NB4 (cell line): ENCODE measurements around the gene FMN2.

Source experiments
- DNase-seq: peaks from one replicate; pipeline ENCODE4 v3.0.0; 2010; ENCODE audit warnings: low read depth
- H3K4me3 ChIP-seq: one replicate; pipeline ENCODE4 v1.5.1; 2011; ENCODE audit warnings: mild to moderate bottlenecking, low read depth, low read length, moderate library complexity
- CTCF ChIP-seq: IDR thresholded peaks from one replicate; pipeline ENCODE4 v1.5.1; 2012; ENCODE audit warnings: low read depth, low read length
- MYC ChIP-seq: IDR thresholded peaks from 2 replicates; pipeline ENCODE4 v1.6.1; 2011; ENCODE audit warnings: low read depth, low read length
- POLR2A ChIP-seq: IDR thresholded peaks from 2 replicates; pipeline ENCODE4 v1.6.1; 2011; ENCODE audit warnings: mild to moderate bottlenecking; ENCODE audit not compliant: insufficient read length; ENCODE audit errors: extremely low read depth
- TF ChIP-seq, protein P1 (sequence below): IDR thresholded peaks from 2 replicates; pipeline ENCODE4 v1.6.1; 2011; ENCODE audit warnings: low read depth, low read length

The FMN2 gene

GRCh38 chr1:240495601-240496000 is 403.9 kb downstream of the FMN2 start:
- no peak for DNase-seq
- H3K4me3 ChIP-seq = no peak overlapping the region
- TF ChIP-seq POLR2A (no peak), MYC (no peak), CTCF (no peak)
- TF ChIP-seq, protein P1, sequence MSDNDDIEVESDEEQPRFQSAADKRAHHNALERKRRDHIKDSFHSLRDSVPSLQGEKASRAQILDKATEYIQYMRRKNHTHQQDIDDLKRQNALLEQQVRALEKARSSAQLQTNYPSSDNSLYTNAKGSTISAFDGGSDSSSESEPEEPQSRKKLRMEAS = no peak

- no peak for DNase-seq
- TF ChIP-seq CTCF = no peak
Measured at GRCh38 chr1:240496356-240496755, 404.7 kb downstream of the FMN2 start.

DNA sequence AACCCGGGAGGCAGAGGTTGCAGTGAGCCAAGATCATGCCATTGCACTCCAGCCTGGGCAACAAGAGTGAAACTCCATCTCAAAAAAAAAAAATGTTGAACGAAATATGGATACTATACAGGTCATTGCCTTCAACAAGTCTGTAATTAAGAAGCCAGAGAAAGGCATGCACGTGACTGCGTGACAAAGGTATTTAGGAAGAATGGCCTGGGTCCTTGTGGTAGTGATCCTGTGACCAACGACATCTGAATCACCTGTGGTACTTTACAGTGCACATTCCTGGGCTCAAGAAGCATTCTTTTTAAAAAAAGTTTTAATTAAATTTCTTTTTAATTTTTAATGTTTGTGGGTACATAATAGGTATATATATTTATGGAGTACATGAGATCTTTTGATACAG is 405.3 kb downstream of the FMN2 start:
- no peak overlapping the region for H3K4me3 ChIP-seq
- TF ChIP-seq CTCF (no peak), POLR2A (no peak), MYC (no peak)
- TF ChIP-seq, protein P1 = no peak
- no peak for DNase-seq

More at GRCh38 chr1:240496356-240496755, 404.7 kb downstream of the FMN2 start:
- no peak overlapping the region for H3K4me3 ChIP-seq

DNA sequence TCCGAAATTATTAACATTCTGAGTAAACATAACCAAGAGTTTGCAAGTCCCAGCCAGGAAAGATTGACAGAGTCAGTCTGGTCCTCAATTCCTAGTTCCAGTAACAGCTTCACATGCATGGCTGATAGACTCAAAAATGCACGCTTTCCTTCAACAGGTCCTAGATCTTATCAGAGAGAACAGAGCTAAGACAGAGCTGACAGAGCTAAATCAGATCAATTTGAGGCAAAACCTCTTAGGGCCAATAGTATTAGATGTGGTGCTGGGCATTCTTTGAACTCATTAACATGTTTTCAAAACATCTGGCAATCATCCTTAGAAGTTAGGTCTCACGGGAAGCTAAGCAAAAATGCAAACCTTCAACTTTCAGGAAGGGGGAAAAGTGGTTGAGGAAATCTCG is 406.2 kb downstream of the FMN2 start:
- no peak overlapping the region for H3K4me3 ChIP-seq
- TF ChIP-seq POLR2A = no peak
- TF ChIP-seq MYC = no peak
- TF ChIP-seq, protein P1 = no peak
- no peak for TF ChIP-seq CTCF
- no peak for DNase-seq

- TF ChIP-seq POLR2A (no peak), CTCF (no peak), MYC (no peak)
- TF ChIP-seq, protein P1 = no peak
- DNase-seq = no peak
- no peak overlapping the region for H3K4me3 ChIP-seq
Measured at GRCh38 chr1:240498335-240498734, 406.7 kb downstream of the FMN2 start.

- TF ChIP-seq, protein P1 = no peak
- no peak for TF ChIP-seq MYC
- no peak for TF ChIP-seq POLR2A
- no peak for TF ChIP-seq CTCF
- DNase-seq = peak; percentile 39
- H3K4me3 ChIP-seq = no peak overlapping the region
Measured at GRCh38 chr1:240499012-240499411, 407.3 kb downstream of the FMN2 start.
